Panc1 (cell line): ENCODE results near the gene WASF1. TPM values are rescaled to one million over a fixed set of nuclear protein-coding genes. Genes with fewer than 3 reads are reported as not detected.

Experiments used
- ATAC-seq: fragments of 200-7000 bp; cut with Tn5 transposase; 2 replicates; pipeline ENCODE4 v1.9.1; 2020; ENCODE audit warnings: mild to moderate bottlenecking, moderate library complexity
- BruUV-seq: library from RNA; stranded (reverse); fragments of 400-500 nt; replicated peaks from 2 replicates; lab custom pipeline; 2021; lab: Mats Ljungman, UMichigan
- CTCF ChIA-PET: fragments of 300-600 bp; sonication (Branson Sonifier 250); formaldehyde crosslinking; loops from one replicate; lab custom pipeline; 2022; ENCODE audit warnings: antibody characterized with exemption; lab: Charles Lee
- POLR2A ChIA-PET: fragments of 300-600 bp; sonication (Branson Sonifier 250); formaldehyde crosslinking; loops from one replicate; lab custom pipeline; 2022; ENCODE audit warnings: antibody characterized with exemption; lab: Charles Lee
- DNase-seq: peaks from one replicate; pipeline ENCODE4 v3.0.0-alpha.2; 2010; ENCODE audit warnings: low read depth, low spot score
- H3K27ac ChIP-seq: 2 replicates; pipeline ENCODE4 v1.5.1; 2011; ENCODE audit warnings: mild to moderate bottlenecking, low read length, inconsistent platforms
- H3K27me3 ChIP-seq: fragments of 200-500 bp; sonication (Bioruptor generic); 2 replicates; pipeline ENCODE4 v1.6.0; 2014; ENCODE audit warnings: low read length, inconsistent platforms; ENCODE audit not compliant: control insufficient read depth, insufficient read depth
- H3K36me3 ChIP-seq: fragments of 200-500 bp; sonication (Bioruptor generic); 2 replicates; pipeline ENCODE4 v1.5.1; 2014; ENCODE audit warnings: inconsistent platforms, mild to moderate bottlenecking, low read length, moderate library complexity; ENCODE audit not compliant: control insufficient read depth, insufficient read depth
- H3K4me1 ChIP-seq: 2 replicates; pipeline ENCODE4 v1.5.1; 2011; ENCODE audit warnings: inconsistent platforms, mild to moderate bottlenecking, low read length, moderate library complexity; ENCODE audit not compliant: control insufficient read depth, insufficient read depth
- H3K4me3 ChIP-seq, 2 experiments: 2 replicates each; pipeline ENCODE4 v1.5.1; 2011 to 2012; ENCODE audit warnings: low read depth in 2 of 2, low read length in 2 of 2, mild to moderate bottlenecking in 2 of 2, inconsistent platforms in 1 of 2, moderate library complexity in 1 of 2
- H3K9me3 ChIP-seq: fragments of 200-500 bp; sonication (Bioruptor generic); 2 replicates; pipeline ENCODE4 v1.5.1; 2014; ENCODE audit warnings: low read depth, mild to moderate bottlenecking, inconsistent platforms, low read length, moderate library complexity; ENCODE audit not compliant: control insufficient read depth, insufficient read depth
- CTCF ChIP-seq: fragments of 450-650 bp; IDR thresholded peaks from 2 replicates; pipeline ENCODE4 v1.5.1; 2017; ENCODE audit warnings: mild to moderate bottlenecking
- POLR2AphosphoS5 ChIP-seq: IDR thresholded peaks from 2 replicates; pipeline ENCODE4 v1.6.1; 2012; ENCODE audit warnings: mild to moderate bottlenecking, low read depth, low read length, moderate library complexity
- SIN3A ChIP-seq: IDR thresholded peaks from 2 replicates; pipeline ENCODE4 v1.6.1; 2012; ENCODE audit warnings: low read depth, mild to moderate bottlenecking, low read length, moderate library complexity, borderline replicate concordance; ENCODE audit not compliant: insufficient read depth
- TCF7L2 ChIP-seq: IDR thresholded peaks from 2 replicates; pipeline ENCODE4 v1.6.1; 2011; ENCODE audit warnings: mild to moderate bottlenecking, low read depth, low read length, inconsistent platforms
- in situ Hi-C: cut with HindIII; loops from 2 replicates; pipeline ENCODE4 v1.10.0; 2016; ENCODE audit warnings: low sequenced_read_pairs, low pct_unique_long_range_greater_than_20kb
- intact Hi-C: fragments of 100-400 bp; cut with micrococcal nuclease; formaldehyde crosslinking; loops from one replicate; pipeline ENCODE4 v1.10.0; 2022; ENCODE audit not compliant: unreplicated experiment
- total RNA-seq: library from RNA; stranded (reverse); gene quantifications from one replicate; pipeline ENCODE4 v1.2.1, GENCODE V29; 2021; ENCODE audit not compliant: unreplicated experiment
- TF ChIP-seq, protein P1 (sequence below), 2 experiments: IDR thresholded peaks; 2 replicates each; pipeline ENCODE4 v1.6.1; 2011 to 2012; ENCODE audit warnings: low read depth in 2 of 2, control low read depth in 1 of 2, low read length in 1 of 2, mild to moderate bottlenecking in 1 of 2, moderate library complexity in 1 of 2; ENCODE audit not compliant: insufficient read depth in 1 of 2

The WASF1 gene
- total RNA-seq, 1 experiment from 2014 or later, result 63.9 TPM

DNA sequence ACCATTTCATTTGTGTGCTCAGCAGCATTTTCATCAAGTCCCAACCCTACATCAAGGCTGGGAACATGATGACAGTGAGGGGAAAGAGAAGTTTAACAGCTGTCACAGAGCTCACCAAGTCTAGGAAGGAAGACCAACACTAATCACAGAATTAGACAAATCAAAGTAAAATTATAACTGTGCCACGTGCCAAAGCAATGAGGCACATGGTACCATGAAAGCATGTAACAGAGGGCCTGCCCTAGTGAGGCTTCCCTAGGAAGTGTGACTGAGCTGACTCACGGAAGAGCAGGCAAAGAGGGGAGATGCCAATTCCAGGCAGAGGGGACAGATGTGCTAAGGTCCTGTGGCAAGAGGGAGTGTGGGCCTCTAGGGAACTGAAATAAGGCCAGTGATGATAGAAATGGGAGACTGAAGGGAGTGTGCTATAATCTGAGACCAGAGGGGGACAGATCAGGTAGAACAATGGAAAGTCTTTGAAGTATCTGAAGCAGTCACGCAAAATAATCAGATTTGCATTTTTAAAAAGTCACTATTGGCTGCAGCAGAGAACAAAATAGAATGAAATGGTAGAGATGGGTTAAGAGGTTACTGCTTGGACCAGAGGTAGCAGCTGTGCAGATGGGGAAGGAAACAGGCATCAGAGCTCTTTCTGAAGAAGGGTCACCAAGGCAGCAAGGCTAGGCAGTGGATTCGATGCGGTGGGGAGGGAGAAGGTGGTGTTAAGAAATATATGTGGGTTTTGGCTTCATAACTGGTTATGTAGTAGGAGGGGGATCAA, 114.5 kb downstream of the WASF1 start:
- Histone ChIP-seq H3K36me3 (no peaks in the 10 kb centered on the region), H3K27ac (no peak overlapping the region), H3K9me3 (no peaks in the 10 kb centered on the region), H3K4me1 (no peaks in the 10 kb centered on the region), H3K27me3 (peaks cover 32% of the 10 kb centered on the region), H3K4me3 (no peak overlapping the region)
- no TSS peak for BruUV-seq
- CTCF ChIA-PET, result no interaction called here
- in situ Hi-C loops (loop anchor here (25.0 kb wide), 1 partner anchor 353 kb away; no protein-coding TSS in a partner anchor), intact Hi-C loops (no loop called here)
- POLR2A ChIA-PET, result no interaction called here
- TF ChIP-seq SIN3A (no peak), TCF7L2 (no peak), CTCF (no peak), POLR2AphosphoS5 (no peak)
- TF ChIP-seq, protein P1, sequence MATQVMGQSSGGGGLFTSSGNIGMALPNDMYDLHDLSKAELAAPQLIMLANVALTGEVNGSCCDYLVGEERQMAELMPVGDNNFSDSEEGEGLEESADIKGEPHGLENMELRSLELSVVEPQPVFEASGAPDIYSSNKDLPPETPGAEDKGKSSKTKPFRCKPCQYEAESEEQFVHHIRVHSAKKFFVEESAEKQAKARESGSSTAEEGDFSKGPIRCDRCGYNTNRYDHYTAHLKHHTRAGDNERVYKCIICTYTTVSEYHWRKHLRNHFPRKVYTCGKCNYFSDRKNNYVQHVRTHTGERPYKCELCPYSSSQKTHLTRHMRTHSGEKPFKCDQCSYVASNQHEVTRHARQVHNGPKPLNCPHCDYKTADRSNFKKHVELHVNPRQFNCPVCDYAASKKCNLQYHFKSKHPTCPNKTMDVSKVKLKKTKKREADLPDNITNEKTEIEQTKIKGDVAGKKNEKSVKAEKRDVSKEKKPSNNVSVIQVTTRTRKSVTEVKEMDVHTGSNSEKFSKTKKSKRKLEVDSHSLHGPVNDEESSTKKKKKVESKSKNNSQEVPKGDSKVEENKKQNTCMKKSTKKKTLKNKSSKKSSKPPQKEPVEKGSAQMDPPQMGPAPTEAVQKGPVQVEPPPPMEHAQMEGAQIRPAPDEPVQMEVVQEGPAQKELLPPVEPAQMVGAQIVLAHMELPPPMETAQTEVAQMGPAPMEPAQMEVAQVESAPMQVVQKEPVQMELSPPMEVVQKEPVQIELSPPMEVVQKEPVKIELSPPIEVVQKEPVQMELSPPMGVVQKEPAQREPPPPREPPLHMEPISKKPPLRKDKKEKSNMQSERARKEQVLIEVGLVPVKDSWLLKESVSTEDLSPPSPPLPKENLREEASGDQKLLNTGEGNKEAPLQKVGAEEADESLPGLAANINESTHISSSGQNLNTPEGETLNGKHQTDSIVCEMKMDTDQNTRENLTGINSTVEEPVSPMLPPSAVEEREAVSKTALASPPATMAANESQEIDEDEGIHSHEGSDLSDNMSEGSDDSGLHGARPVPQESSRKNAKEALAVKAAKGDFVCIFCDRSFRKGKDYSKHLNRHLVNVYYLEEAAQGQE (IDR thresholded peaks at IDR 0.05; ENCODE audit: insufficient read depth in 1 of 2, low read depth in 2 of 2, low read length in 1 of 2), result no peak
- DNase-seq (no peak), ATAC-seq (no peak)

GRCh38 chr6:110063594-110064263, 115.7 kb downstream of the WASF1 start:
- H3K27me3 ChIP-seq, result peaks cover 40% of the 10 kb centered on the region
- no peaks in the 10 kb centered on the region for H3K9me3 ChIP-seq
- TF ChIP-seq SIN3A (no peak), POLR2AphosphoS5 (no peak), CTCF (no peak), TCF7L2 (no peak)
- TF ChIP-seq, protein P1 (IDR thresholded peaks at IDR 0.05; ENCODE audit: insufficient read depth in 1 of 2, low read depth in 2 of 2, low read length in 1 of 2), result no peak
- no peak for ATAC-seq
- in situ Hi-C loops, result loop anchor here (25.0 kb wide), 1 partner anchor 351 kb away; no protein-coding TSS in a partner anchor
- BruUV-seq, result no TSS peak
- DNase-seq, result no peak
- CTCF ChIA-PET, result no interaction called here
- H3K36me3 ChIP-seq, result no peaks in the 10 kb centered on the region
- H3K4me3 ChIP-seq, result no peak overlapping the region
- intact Hi-C loops, result no loop called here
- POLR2A ChIA-PET, result no interaction called here
- no peak overlapping the region for H3K27ac ChIP-seq
- no peaks in the 10 kb centered on the region for H3K4me1 ChIP-seq
